Measurements from ENCODE around the gene TBC1D23. TPM values are rescaled to one million over a fixed set of nuclear protein-coding genes. Genes with fewer than 3 reads are reported as not detected.

Gene TBC1D23
- total RNA-seq (2022), result 39.8 and 45.2 TPM in 2 replicates
- percentile 89 among the genes with signal in this experiment for Bru-seq, nascent RNA
- percentile 85 among the genes with signal in this experiment for BruChase-seq, experiment 1, labeled RNA remaining after a 2-hour chase
- percentile 80 among the genes with signal in this experiment for BruChase-seq, experiment 2, labeled RNA remaining after a 6-hour chase
- long read RNA-seq, full-length matches to known transcripts, result 87 of 111 reads
- long read RNA-seq, partial matches to known transcripts, result 3 of 111 reads
- long read RNA-seq, other reads (novel, unspliced or antisense), result 21 of 111 reads

- ChIA-PET POLR2A (interaction anchor here (0.5 to 1.6 kb wide), 14 partner anchors 9 to 448 kb away, joined by 3 to 9 read pairs (median 4); partner anchors contain the start of genes CMSS1, LNP1 and TOMM70), CTCF (interaction anchor here (0.7 to 1.8 kb wide), 4 partner anchors 185 to 429 kb away, joined by 3 to 7 read pairs (median 4); no protein-coding TSS in a partner anchor)
- Mint-ChIP-seq H3K27me3 (ENCODE audit: insufficient read depth, unreplicated experiment) (no peaks in the 10 kb centered on the region), H3K9me3 (ENCODE audit: unreplicated experiment) (no peaks in the 10 kb centered on the region), H3K36me3 (ENCODE audit: insufficient read depth, unreplicated experiment) (peaks cover 11% of the 10 kb centered on the region), H3K4me3 (ENCODE audit: unreplicated experiment) (peak within 1 kb of the TSS; percentile 99), H3K4me1 (ENCODE audit: low read depth, unreplicated experiment) (peaks cover 31% of the 10 kb centered on the region), H3K27ac (ENCODE audit: unreplicated experiment) (peak within 1 kb of the TSS; percentile 98)
- Histone ChIP-seq H3K27me3 (replicated peaks; ENCODE audit: control insufficient read depth, insufficient read depth, low read length) (no peaks in the 10 kb centered on the region), H3K4me3 (ENCODE audit: low read depth, low read length) (peak within 1 kb of the TSS; percentile 60), H3K9me3 (no peaks in the 10 kb centered on the region), H3K4me1 (0 out of 2 replicates have a peak, but pooled peaks cover 7% of the 10 kb centered on the region), H3K36me3 (ENCODE audit: control insufficient read depth, insufficient read depth, low read length) (no peaks in the 10 kb centered on the region)
- no TSS peak for BruUV-seq (replicated peaks)
- TF ChIP-seq CTCF (IDR thresholded peaks at IDR 0.05; ENCODE audit: insufficient read depth in 1 of 2, low read depth in 1 of 2, low read length in 1 of 2, severe bottlenecking in 1 of 2, unreplicated experiment in 1 of 2), result no peak
- intact Hi-C loops (cut with micrococcal nuclease; ENCODE audit: unreplicated experiment), result no loop called here
- peak; percentile 98 to 99 for DNase-seq
Observed at GRCh38 chr3:100260685-100261484, at the start of gene TBC1D23. Gene TBC1D23 (plus strand): TSS chr3:100260992. CDS start chr3:100261019, 27 bp downstream.

- CTCF ChIA-PET, result no interaction called here
- POLR2A ChIA-PET, result no interaction called here
Observed at GRCh38 chr3:100213891-100214573, 46.8 kb upstream of the TBC1D23 start.

More at GRCh38 chr3:100213891-100214573, 46.8 kb upstream of the TBC1D23 start:
- no peaks in the 10 kb centered on the region for H3K27me3 Mint-ChIP-seq (ENCODE audit: insufficient read depth, unreplicated experiment)
- no peak for DNase-seq
- Histone ChIP-seq H3K27me3 (replicated peaks; ENCODE audit: control insufficient read depth, insufficient read depth, low read length) (no peaks in the 10 kb centered on the region), H3K36me3 (ENCODE audit: control insufficient read depth, insufficient read depth, low read length) (no peaks in the 10 kb centered on the region), H3K4me1 (no peaks in the 10 kb centered on the region), H3K9me3 (peaks cover 2% of the 10 kb centered on the region), H3K4me3 (ENCODE audit: low read depth, low read length) (no peak overlapping the region)
- H3K36me3 Mint-ChIP-seq (ENCODE audit: insufficient read depth, unreplicated experiment), result no peaks in the 10 kb centered on the region
- H3K4me3 Mint-ChIP-seq (ENCODE audit: unreplicated experiment), result no peak overlapping the region
- no peak for TF ChIP-seq CTCF (IDR thresholded peaks at IDR 0.05; ENCODE audit: insufficient read depth in 1 of 2, low read depth in 1 of 2, low read length in 1 of 2, severe bottlenecking in 1 of 2, unreplicated experiment in 1 of 2)
- no TSS peak for BruUV-seq (replicated peaks)
- H3K9me3 Mint-ChIP-seq (ENCODE audit: unreplicated experiment), result peaks cover 9% of the 10 kb centered on the region
- no peak overlapping the region for H3K27ac Mint-ChIP-seq (ENCODE audit: unreplicated experiment)
- H3K4me1 Mint-ChIP-seq (ENCODE audit: low read depth, unreplicated experiment), result no peaks in the 10 kb centered on the region
- intact Hi-C loops (cut with micrococcal nuclease; ENCODE audit: unreplicated experiment), result no loop called here
